Raji (cell line): ENCODE data around the gene DMD.

Source experiments
- POLR2A ChIP-seq: IDR thresholded peaks from 2 replicates; pipeline ENCODE4 v1.6.1; 2011; ENCODE audit warnings: low read depth, low read length, control low read depth; ENCODE audit not compliant: insufficient read depth

Gene DMD

GRCh38 chrX:31661280-31661810, 1550.0 kb downstream of the DMD start:
- TF ChIP-seq POLR2A = no peak

GRCh38 chrX:31658360-31658759, 1553.0 kb downstream of the DMD start:
- TF ChIP-seq POLR2A = no peak

DNA sequence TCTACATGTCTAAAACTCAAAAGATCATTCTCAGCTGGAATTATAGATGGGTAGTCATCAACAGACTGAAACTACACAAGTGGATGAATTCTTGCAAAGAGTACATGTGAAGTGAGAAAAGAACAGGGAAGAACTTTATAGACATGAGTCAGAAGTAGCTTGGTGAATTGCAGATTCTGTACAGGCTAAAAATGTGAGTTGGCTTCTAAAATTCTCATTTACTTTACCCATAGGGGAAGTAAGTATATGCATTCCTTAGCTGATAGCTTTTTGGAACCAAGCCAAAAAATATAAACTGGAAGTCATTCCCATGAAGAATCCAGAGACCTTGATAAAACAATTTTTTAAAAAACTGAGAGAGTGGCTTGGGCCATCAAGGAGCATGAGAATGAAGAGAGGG, 1555.3 kb downstream of the DMD start:
- no peak for TF ChIP-seq POLR2A

DNA sequence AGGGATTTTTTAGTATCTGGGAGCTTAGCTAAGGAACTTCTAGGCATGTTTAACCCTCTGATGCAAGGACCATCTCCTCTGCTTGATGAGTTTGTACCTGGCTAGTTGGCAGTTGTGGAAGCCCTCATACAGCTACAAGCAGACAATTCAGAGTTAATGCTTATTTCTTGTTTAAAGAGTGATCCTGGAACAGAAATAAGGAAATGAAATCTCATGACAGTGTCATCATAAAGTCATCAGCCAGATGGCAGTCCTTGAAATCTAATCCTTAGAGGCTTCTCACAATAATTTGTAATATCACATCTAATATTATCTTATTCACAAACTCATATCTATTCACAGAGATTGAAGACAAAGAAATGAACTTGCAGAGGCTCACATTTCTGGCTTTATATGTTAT, 1557.9 kb downstream of the DMD start:
- no peak for TF ChIP-seq POLR2A

DNA sequence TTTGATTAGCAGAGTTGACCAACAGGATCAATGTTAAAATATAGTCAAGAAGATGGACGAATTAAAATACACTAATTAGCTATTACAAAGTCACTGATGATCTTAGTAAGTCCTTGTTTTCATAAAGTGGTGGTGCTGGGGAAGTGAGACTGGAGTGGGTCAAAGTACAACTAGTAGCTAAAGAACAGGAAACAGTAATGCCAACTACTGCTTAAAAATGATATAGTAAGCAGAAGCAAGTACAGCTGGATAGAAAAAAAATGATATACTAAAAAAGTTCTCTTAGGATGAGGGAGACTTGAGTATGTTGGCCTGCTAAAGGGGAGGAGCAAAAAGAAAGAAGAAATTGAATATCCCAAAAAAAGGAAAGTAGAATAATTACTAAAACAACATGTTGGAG, 1558.7 kb downstream of the DMD start:
- TF ChIP-seq POLR2A = no peak

DNA sequence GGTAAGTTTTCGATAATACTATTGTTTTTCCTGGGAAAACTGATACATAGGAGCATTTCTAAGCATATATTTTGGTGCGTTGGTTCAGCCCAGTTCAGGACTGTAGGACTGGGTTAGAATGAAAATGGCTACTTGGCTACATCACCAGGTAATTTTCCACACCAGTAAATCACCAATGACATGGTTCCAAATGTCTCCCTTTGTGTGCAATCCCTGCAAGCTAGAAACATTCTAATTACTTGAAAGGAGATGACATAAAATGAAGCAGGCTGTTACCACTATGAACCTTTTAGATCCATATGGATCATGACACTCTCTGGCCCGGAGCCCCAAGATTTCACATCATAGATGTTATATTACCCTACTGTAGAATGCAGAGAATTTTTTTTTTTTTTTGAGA, 1562.1 kb downstream of the DMD start:
- TF ChIP-seq POLR2A = no peak

DNA sequence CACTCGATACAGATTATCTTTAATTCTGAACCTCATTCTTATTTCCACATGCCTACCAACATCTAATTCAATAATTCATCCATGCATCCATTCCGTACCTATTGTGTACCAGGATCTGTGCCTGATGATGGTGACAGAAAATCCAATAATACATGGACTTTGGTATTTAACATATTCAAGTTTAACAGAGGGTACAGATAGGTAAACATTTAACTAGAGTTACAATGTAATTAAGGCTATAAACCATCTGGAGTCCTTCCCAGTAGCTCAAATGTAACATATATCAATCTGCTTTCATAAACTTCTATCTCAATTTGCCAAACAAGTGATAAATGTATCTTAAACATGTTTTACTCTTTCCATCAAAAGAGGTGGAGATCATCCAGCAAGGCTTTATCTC, 1578.0 kb downstream of the DMD start:
- TF ChIP-seq POLR2A = no peak

- TF ChIP-seq POLR2A = no peak
These were observed 1582.2 kb downstream of the DMD start for GRCh38 chrX:31629195-31629594.

GRCh38 chrX:31609130-31609529, 1602.2 kb downstream of the DMD start:
- no peak for TF ChIP-seq POLR2A

DNA sequence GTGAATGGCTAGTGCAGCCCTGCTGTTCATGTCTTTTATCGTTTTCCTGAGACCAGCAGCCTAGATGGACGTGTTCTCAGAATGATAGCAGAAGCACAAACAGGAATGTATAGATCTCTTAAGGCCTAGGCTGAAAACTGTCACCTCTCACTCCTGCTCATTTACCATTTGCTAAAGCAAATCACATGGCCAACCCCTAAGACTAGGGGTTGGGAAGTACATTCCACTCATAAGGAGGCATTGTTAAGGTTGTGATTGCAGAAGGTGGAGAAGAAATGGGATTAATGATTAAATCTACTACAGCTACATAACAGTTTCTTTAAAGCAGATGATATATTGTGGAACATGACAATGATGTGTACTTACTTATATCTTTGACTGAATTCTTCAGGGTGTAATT, 1602.7 kb downstream of the DMD start:
- no peak for TF ChIP-seq POLR2A

GRCh38 chrX:31606771-31607170, 1604.6 kb downstream of the DMD start:
- TF ChIP-seq POLR2A = no peak

DNA sequence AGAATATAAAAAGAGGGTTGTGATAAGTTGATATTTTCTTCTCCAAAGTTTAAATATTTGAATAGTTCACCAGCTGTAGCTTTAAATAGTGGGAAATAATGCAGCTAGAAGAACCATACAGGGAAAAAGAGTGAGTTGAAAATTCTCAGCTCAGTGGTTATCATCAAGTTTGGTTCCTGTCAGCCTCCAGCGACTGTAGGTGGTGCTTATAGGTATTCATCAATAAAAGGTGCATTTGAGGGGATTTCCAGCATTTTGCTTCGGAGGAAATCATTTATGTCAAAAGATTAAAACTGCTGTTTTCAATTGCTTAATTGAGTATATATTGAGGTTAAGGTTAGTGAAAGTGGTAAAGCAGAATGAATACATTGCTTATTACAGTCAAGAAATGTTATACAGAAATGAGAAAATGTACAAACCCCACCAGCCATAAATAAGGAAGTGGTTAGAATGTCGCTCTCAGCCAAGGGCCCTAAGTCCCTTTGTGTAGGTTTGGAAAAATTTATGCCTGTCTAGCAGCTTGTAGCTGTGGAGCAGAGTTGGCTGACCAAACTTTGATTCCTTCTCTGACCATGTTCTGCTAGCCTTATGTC, 1606.6 kb downstream of the DMD start:
- TF ChIP-seq POLR2A = no peak

DNA sequence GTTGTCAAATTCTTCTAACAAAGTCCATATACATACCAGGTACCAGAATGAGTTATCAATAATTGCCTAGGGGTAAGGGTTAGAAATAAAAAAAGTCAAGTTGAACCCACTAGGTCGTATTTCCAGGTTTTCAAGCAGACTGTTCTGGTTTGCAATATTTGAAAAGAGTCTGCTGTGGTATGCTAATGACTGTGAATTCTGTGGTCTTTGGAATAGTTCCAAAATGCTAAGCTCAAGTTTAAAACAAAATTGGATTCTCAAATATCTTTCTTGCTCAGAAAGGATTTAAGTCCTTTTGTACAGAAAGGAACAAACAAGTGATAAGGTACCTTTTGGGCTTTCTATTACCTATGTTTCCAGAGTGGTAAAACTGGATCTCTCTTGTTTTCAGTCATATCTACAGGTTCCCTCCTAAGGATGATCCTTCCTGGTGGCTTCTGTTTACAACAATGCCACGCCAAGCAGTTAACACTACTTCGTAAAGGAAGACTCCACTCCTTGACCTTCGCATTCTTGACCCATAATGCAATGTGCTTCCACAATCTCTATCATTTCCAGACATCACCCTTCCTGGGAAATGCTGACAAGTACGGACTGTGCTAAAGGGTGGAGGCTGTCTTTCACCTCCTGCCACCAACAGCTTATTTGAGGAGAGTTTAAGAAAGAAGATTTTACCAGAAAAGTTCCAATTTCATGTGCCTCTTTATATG, 1607.8 kb downstream of the DMD start:
- TF ChIP-seq POLR2A = no peak

DNA sequence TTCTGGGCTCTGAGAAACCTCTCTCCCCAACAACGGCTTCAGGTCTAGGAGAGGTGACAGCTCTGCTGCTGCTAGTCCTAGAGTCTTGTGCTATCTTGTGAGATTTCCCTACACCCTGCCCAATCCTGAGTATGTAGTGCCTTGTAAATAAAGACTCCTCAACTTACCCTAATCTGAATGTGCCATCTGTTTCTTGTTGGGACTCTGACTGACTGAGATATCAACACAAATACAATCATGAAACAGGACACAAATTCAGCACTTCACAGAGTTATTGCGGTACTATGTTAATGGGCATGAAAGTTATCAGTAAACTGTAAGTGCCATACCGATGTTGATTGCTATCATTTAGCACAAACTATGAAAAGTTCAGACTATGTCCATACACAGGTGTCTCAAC, 1610.5 kb downstream of the DMD start:
- TF ChIP-seq POLR2A = no peak

- TF ChIP-seq POLR2A = no peak
These were observed 1618.0 kb downstream of the DMD start for GRCh38 chrX:31593353-31593752.

- no peak for TF ChIP-seq POLR2A
These were observed 1620.0 kb downstream of the DMD start for GRCh38 chrX:31591355-31591754.
